ENCODE measurements around the gene PRSS57. TPM values are rescaled to one million over a fixed set of nuclear protein-coding genes. Genes with fewer than 3 reads are reported as not detected.

Gene PRSS57
- total RNA-seq, 8 experiments from 2014 or later = 0.11 to 0.90 (median 0.47) TPM; not detected in 4

- ATAC-seq (replicated peaks in 6 of 8) = no peak
- in situ Hi-C loops (cut with MboI; ENCODE audit: low pct_unique_long_range_greater_than_20kb in 2 of 9, low sequenced_read_pairs in 9 of 9, unreplicated experiment in 9 of 9) = no loop called here
Observed at GRCh38 chr19:642767-643727, 52.2 kb downstream of the PRSS57 start.

GRCh38 chr19:641702-642101 lies 53.5 kb downstream of the PRSS57 start:
- H3K4me1 ChIP-seq (replicated peaks in 1 of 2) = peaks cover 0 to 5% of the 10 kb centered on the region in 2 donors
- WGBS, 10 experiments = 90% methylated on average over 4 of the region's 17 CpGs; no CpG with 5 or more reads in 9 of the 10 experiments
- no peak overlapping the region for H3K4me3 ChIP-seq
- no peak for ATAC-seq (replicated peaks in 6 of 8)
- in situ Hi-C loops (cut with MboI; ENCODE audit: low pct_unique_long_range_greater_than_20kb in 2 of 9, low sequenced_read_pairs in 9 of 9, unreplicated experiment in 9 of 9) = no loop called here
- H3K27ac ChIP-seq = no peak overlapping the region

More at GRCh38 chr19:642767-643727, 52.2 kb downstream of the PRSS57 start:
- Histone ChIP-seq H3K4me1 (replicated peaks in 1 of 2) (peaks cover 0 to 5% of the 10 kb centered on the region in 2 donors), H3K4me3 (no peak overlapping the region), H3K27ac (no peak overlapping the region)
- 100% methylated on average over 1 of the region's 70 CpGs; no CpG with 5 or more reads in 9 of the 10 experiments for WGBS, 10 experiments

- WGBS, 10 experiments = 64 to 96% (median 89%) methylated on average over 3 to 5 of the region's 31 CpGs; no CpG with 5 or more reads in 7 of the 10 experiments
- in situ Hi-C loops (cut with MboI; ENCODE audit: low pct_unique_long_range_greater_than_20kb in 2 of 9, low sequenced_read_pairs in 9 of 9, unreplicated experiment in 9 of 9) = no loop called here
- H3K27ac ChIP-seq = no peak overlapping the region
- ATAC-seq (replicated peaks in 6 of 8) = no peak
- H3K4me1 ChIP-seq (replicated peaks in 1 of 2) = peaks cover 0 to 5% of the 10 kb centered on the region in 2 donors
- H3K4me3 ChIP-seq = no peak overlapping the region
Observed at GRCh38 chr19:640606-641189, 54.6 kb downstream of the PRSS57 start.

GRCh38 chr19:640161-640558 lies 55.1 kb downstream of the PRSS57 start:
- H3K4me3 ChIP-seq = peak overlapping the region; percentile 34 to 44 (median 39)
- no peak for ATAC-seq (replicated peaks in 6 of 8)

GRCh38 chr19:639253-640160 lies 55.7 kb downstream of the PRSS57 start, which contains the start of gene FGF22:
FGF22 (plus strand) TSS chr19:639879; CDS start chr19:639926, 47 bp downstream.
- peak; percentile 88 to 93 (median 89) for ATAC-seq (replicated peaks in 6 of 8)
- in situ Hi-C loops (cut with MboI; ENCODE audit: low pct_unique_long_range_greater_than_20kb in 2 of 9, low sequenced_read_pairs in 9 of 9, unreplicated experiment in 9 of 9) = no loop called here
- 3 to 33% (median 9%) methylated on average over 3 to 26 of the region's 109 CpGs; no CpG with 5 or more reads in 7 of the 10 experiments for WGBS, 10 experiments
- Histone ChIP-seq H3K4me1 (replicated peaks in 1 of 2) (peaks cover 0 to 5% of the 10 kb centered on the region in 2 donors), H3K27ac (no peak within 1 kb of the TSS), H3K4me3 (peak within 1 kb of the TSS; percentile 34 to 44 (median 39))

More at GRCh38 chr19:640161-640558, 55.1 kb downstream of the PRSS57 start:
- H3K4me1 ChIP-seq (replicated peaks in 1 of 2) = peaks cover 0 to 5% of the 10 kb centered on the region in 2 donors
- WGBS, 10 experiments = no CpG with 5 or more reads among the region's 25 CpGs
- in situ Hi-C loops (cut with MboI; ENCODE audit: low pct_unique_long_range_greater_than_20kb in 2 of 9, low sequenced_read_pairs in 9 of 9, unreplicated experiment in 9 of 9) = no loop called here
- H3K27ac ChIP-seq = no peak overlapping the region

GRCh38 chr19:638906-639252 lies 56.4 kb downstream of the PRSS57 start:
- peak overlapping the region; percentile 34 to 44 (median 39) for H3K4me3 ChIP-seq
- H3K27ac ChIP-seq = no peak overlapping the region
- in situ Hi-C loops (cut with MboI; ENCODE audit: low pct_unique_long_range_greater_than_20kb in 2 of 9, low sequenced_read_pairs in 9 of 9, unreplicated experiment in 9 of 9) = no loop called here
- no peak for ATAC-seq (replicated peaks in 6 of 8)
- 0% methylated on average over 1 of the region's 17 CpGs; no CpG with 5 or more reads in 9 of the 10 experiments for WGBS, 10 experiments
- H3K4me1 ChIP-seq (replicated peaks in 1 of 2) = peaks cover 3 to 8% of the 10 kb centered on the region in 2 donors

Other genes with a start within 250 kb of the PRSS57 start
- gene SHC2, start 234.4 kb downstream of the PRSS57 start, total RNA-seq = 10 to 100 TPM in 7 of 8 experiments, 1 to 10 TPM in 1; 4.6 to 57.6 (median 33.0) TPM
- gene MADCAM1, start 199.0 kb downstream of the PRSS57 start, total RNA-seq = 1 to 10 TPM in 1 of 8 experiments, under 1 TPM in 7; 0.27 to 1.3 (median 0.57) TPM
- 10 to 100 TPM in 2 of 8 experiments, 1 to 10 TPM in 6; 5.2 to 15.1 (median 8.2) TPM for gene TPGS1, start 188.0 kb downstream of the PRSS57 start, total RNA-seq
- gene CDC34, start 163.7 kb downstream of the PRSS57 start, total RNA-seq = 100 to 1,000 TPM in 1 of 8 experiments, 10 to 100 TPM in 7; 40.0 to 116 (median 71.6) TPM
- gene GZMM, start 151.4 kb downstream of the PRSS57 start, total RNA-seq = under 1 TPM in 5 of 8 experiments, not detected in 3; 0.29 to 0.50 (median 0.33) TPM
- 1,000 to 10,000 TPM in 1 of 8 experiments, 100 to 1,000 TPM in 7; 219 to 1,638 (median 407) TPM for gene BSG, start 122.9 kb downstream of the PRSS57 start, total RNA-seq
- 1 to 10 TPM in 5 of 8 experiments, under 1 TPM in 3; 0.31 to 8.1 (median 1.9) TPM for gene HCN2, start 105.6 kb downstream of the PRSS57 start, total RNA-seq
- gene POLRMT, start 61.9 kb downstream of the PRSS57 start, total RNA-seq = 10 to 100 TPM; 18.3 to 56.9 (median 33.5) TPM
- gene FGF22, start 55.6 kb downstream of the PRSS57 start, total RNA-seq = 1 to 10 TPM in 2 of 8 experiments, under 1 TPM in 6; 0.11 to 2.3 (median 0.51) TPM
- 10 to 100 TPM in 7 of 8 experiments, 1 to 10 TPM in 1; 9.3 to 54.5 (median 22.7) TPM for gene RNF126, start 32.2 kb downstream of the PRSS57 start, total RNA-seq
- 10 to 100 TPM in 3 of 8 experiments, 1 to 10 TPM in 5; 5.6 to 36.8 (median 8.6) TPM for gene FSTL3, start 19.1 kb downstream of the PRSS57 start, total RNA-seq
- gene PALM, start 13.5 kb upstream of the PRSS57 start, total RNA-seq = 100 to 1,000 TPM in 2 of 8 experiments, 10 to 100 TPM in 5, 1 to 10 TPM in 1; 6.0 to 116 (median 70.4) TPM
- gene MISP, start 55.7 kb upstream of the PRSS57 start, total RNA-seq = under 1 TPM; 0.13 to 0.61 (median 0.28) TPM
- 100 to 1,000 TPM in 4 of 8 experiments, 10 to 100 TPM in 4; 39.0 to 258 (median 109) TPM for gene PTBP1, start 102.0 kb upstream of the PRSS57 start, total RNA-seq
- 10 to 100 TPM in 5 of 8 experiments, under 1 TPM in 3; 0.22 to 68.1 (median 43.3) TPM for gene PLPPR3, start 126.5 kb upstream of the PRSS57 start, total RNA-seq
- gene AZU1, start 132.4 kb upstream of the PRSS57 start, total RNA-seq = 1 to 10 TPM in 1 of 8 experiments, under 1 TPM in 5, not detected in 2; 0.24 to 1.4 (median 0.71) TPM
- 1 to 10 TPM in 1 of 8 experiments, under 1 TPM in 2, not detected in 5; 0.37 to 1.2 (median 0.54) TPM for gene PRTN3, start 145.5 kb upstream of the PRSS57 start, total RNA-seq
- gene ELANE, start 156.9 kb upstream of the PRSS57 start, total RNA-seq = under 1 TPM in 1 of 8 experiments, not detected in 7; 0.32 TPM
- 10 to 100 TPM in 1 of 8 experiments, 1 to 10 TPM in 4, under 1 TPM in 3; 0.83 to 72.1 (median 1.6) TPM for gene CFD, start 164.2 kb upstream of the PRSS57 start, total RNA-seq
- 10 to 100 TPM; 15.0 to 44.1 (median 26.1) TPM for gene MED16, start 197.7 kb upstream of the PRSS57 start, total RNA-seq
- under 1 TPM in 1 of 8 experiments, not detected in 7; under 0.01 TPM for gene RNU6-9, start 198.0 kb upstream of the PRSS57 start, total RNA-seq
- gene R3HDM4, start 217.8 kb upstream of the PRSS57 start, total RNA-seq = 10 to 100 TPM; 25.7 to 35.6 (median 30.1) TPM
- gene KISS1R, start 221.9 kb upstream of the PRSS57 start, total RNA-seq = 1 to 10 TPM in 2 of 8 experiments, under 1 TPM in 5, not detected in 1; 0.24 to 2.1 (median 0.64) TPM
- gene ARID3A, start 230.6 kb upstream of the PRSS57 start, total RNA-seq = 10 to 100 TPM in 4 of 8 experiments, 1 to 10 TPM in 4; 5.8 to 22.6 (median 10.3) TPM

All from motor neuron (in vitro differentiated cells).